Stimulated activated CD8-positive, alpha-beta memory T cell treated with anti-CD3 and anti-CD28 coated beads, Interleukin-15, amount 100 ng/mL, for 24 hours (primary cell): ENCODE data around the gene CFAP43.
A peak's percentile ranks its signal among the peaks of the same experiment; 100 is the strongest.

ENCODE experiments used
- DNase-seq: peaks from one replicate; pipeline ENCODE4 v3.0.0-alpha.2; 2020; ENCODE audit warnings: low read depth

CFAP43 gene

GRCh38 chr10:104231784-104232612 lies at the start of gene CFAP43:
Gene CFAP43 (minus strand): TSS chr10:104232364. CDS start chr10:104232246, 118 bp downstream.
- peak; percentile 98 for DNase-seq

DNA sequence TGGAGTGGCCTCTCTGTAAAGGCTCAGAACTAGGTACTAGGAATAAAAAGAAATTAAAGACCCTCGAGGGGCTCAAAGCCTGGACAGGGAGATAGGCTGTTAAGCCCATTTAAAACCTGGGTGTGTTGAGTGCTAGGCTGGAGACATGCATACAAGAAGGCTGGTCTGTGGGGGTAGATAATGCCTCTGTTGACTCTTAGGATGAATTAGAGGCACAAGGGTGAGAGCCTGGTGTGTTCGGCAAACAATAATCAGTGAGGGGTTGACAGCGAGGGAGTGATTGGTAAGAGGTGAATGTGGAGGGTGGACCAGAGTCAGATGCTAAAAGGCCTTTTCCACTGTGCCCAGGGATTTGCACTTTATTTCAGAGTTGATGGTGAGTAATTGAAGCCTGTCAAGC lies 49.5 kb upstream of the CFAP43 start:
- DNase-seq, result no peak

DNA sequence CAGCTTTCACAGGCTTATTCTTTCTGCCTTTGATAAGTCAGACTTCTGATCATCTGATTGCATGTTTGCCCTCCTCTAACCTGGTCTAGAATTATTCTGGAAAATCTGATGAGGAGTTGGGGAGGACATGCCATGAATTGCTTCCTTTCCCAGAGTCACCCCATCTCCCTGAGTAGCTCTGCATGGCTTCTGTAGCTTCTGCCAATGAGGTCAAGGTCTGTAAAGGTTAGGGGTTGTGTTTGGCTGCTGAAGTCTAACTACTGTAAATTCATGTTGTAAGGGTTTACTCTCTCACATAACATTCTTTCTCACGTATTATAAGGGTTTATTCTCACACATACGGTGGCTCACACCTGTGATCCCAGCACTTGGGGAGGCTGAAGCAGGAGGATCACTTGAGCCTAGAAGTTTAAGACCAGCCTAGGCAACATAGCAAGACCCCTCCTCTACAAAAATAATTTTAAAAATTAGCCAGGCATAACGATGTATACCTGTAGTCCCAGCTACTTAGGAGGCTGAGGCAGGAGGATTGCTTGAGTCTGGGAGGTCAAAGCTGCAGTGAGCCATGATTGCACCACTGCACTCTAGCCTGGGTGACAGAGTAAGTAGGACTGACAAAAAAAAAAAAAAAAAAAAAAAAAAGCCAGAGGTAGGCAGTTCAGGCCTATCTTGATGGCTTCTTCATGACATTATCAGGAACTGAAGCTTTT lies 47.5 kb upstream of the CFAP43 start:
- DNase-seq, result no peak

DNA sequence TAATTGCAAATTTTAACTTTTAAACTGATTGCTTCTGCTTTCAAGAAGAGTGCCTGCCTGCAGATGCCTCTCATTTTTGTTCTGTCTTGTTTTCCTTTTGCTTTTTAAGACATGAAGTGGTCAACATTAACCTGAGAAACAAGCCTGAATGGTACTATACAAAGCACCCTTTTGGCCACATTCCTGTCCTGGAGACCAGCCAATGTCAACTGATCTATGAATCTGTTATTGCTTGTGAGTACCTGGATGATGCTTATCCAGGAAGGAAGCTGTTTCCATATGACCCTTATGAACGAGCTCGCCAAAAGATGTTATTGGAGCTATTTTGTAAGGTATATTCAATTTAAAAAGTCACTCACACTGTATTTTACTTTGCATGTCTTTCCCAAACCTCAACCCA lies 45.6 kb upstream of the CFAP43 start:
- DNase-seq, result no peak

DNA sequence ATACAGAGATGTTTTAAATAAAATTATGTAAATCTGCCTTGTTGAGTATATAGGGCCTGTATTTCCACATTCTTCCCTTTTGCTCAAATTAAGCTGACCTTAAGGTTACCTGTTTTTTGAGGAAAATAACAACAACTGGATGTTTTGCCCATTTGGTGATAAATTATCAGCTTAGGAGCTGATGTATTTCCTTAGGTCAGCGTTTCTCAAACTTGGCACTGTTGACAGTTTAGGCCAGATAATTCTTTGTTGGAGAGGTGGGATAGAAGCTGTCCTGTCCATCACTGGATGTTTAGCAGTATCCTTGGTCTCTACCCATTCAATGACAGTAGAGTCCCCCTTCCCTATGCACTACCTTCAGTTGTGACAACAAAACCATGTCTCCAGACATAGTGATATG lies 44.0 kb upstream of the CFAP43 start:
- no peak for DNase-seq

GRCh38 chr10:104274762-104275721 lies 42.9 kb upstream of the CFAP43 start:
- peak; percentile 21 for DNase-seq

DNA sequence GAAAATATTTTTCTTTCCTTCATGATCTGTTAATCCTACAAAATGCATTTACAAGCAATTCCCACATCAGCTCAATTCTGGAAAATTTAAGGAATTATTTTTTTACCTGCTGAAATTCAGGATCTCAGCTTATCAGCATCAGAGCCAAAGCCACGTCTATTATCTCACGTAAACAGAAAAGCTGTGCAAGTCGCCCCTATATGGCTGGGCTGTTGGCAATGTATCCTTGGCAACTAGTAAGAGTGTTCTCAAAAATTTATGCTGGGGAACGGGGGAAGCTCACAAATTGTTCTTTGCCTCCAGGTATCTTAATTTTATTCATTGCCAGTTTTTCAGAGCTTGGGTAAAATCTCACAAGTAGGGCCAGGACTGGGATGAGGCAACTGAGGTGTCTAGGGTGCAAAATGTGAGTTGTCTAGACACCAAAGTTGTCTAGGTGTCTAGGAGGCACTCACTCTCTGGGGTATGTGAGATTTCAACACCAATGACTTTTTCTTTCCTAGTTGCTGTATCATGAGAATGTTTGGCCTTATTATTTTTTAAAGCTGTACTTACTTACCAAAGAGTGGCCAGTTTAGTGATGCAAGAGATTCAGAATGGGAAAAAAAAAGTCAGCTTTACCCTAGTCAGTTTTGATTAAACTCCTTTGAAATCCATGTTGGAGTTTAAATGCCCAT lies 41.9 kb upstream of the CFAP43 start:
- no peak for DNase-seq

DNA sequence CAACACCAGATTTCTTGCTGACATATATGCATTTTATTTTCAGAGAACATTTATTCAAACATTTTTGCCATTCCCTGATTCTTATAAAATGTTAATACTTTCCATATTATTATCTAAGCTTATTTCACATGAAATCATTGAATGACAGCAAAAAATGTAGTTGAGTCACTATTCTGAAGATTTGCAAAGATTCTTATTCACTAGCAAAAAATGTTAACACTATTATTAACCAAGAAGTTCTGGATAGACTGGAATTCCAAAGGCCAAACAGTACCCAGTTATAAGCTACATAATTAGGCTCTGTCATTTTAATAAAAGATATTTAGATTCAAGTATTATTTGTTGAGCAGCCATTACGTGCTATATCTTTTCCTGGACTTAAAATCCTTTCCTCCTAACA lies 41.1 kb upstream of the CFAP43 start:
- no peak for DNase-seq

DNA sequence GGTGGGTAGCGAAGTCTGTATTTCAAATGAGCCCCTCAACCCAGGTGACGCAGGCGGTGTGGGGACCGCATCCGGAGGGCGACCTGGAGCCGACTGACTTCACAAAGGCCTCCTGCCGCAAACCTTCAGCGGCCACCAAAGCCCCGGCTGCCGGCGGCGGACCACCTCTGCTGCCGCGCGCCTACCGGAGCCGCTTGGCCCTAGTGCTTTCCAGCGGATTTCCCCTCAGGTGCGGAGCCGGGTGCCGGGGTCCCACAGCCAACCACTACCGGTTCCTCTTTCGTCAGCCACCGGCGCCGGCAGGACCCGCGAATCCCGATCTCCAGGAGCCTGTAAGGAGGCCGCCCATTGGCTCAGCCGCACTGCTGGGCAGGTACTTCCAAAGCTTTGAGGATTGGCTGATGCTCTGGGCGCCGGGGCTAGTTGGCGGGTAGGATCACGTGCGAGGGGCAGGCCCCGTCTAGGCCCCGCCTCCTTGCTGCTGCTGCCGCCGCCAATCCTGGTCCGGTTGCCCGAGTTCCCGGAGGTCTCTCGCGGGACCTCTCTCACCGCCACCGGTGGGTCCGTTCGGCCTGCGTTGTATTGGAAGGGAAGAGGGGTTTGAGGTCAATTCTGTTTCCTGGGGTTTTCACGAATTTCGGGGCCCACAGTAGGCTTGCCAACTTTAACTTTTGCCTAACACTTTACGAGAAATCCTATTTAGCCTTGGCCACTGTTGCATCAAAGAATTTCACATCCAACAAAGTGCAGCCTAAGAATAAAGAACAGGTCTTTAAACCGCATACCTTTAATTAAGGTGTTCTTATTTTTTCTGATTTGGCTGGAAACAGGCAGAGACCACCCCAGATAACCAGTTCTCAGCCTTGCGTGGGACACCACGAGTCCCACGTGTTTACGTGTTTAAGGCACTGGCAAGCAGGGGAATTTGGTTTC lies 36.8 kb upstream of the CFAP43 start, which contains the start of gene GSTO2:
TSS of gene GSTO2 (plus strand) at position 472 of the 933 bp plus-strand sequence. CDS start 5,732 bp downstream, outside the sequence.
- DNase-seq, result peak; percentile 86

DNA sequence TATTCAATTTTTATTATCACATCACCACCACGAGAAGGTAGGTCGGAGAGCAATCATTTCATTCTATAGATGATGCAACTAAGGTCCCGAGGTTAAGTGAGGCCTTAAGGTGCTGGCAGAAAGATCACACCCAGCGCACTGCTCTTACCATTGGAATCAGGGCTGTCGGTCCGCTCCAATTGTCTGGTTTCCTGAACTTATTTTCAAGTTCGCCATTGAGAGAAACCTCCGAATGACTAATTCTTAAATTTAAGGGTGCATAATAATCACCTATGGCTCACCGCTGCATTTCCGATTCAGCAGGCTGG lies 36.2 kb upstream of the CFAP43 start:
- no peak for DNase-seq

- DNase-seq, result no peak
These were observed 35.7 kb upstream of the CFAP43 start for GRCh38 chr10:104267721-104268404.

DNA sequence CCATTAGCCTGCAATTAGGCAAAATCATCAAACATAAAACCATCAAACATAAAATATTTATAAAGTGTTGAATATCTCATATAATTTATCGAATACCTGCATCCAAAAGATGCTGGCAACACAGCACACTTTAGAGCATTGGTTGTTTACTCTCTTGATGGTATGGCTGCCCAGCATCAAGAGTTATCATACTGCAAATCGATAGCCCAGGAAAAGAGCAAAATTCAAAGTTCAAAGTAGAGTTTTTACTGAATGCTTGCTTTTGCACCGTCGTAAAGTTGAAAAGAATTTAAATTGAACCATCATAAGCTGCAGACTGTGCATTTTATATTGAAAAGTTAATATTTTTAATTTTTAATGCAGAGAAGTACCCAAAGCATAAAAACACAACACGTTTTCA lies 32.6 kb upstream of the CFAP43 start:
- DNase-seq, result no peak

DNA sequence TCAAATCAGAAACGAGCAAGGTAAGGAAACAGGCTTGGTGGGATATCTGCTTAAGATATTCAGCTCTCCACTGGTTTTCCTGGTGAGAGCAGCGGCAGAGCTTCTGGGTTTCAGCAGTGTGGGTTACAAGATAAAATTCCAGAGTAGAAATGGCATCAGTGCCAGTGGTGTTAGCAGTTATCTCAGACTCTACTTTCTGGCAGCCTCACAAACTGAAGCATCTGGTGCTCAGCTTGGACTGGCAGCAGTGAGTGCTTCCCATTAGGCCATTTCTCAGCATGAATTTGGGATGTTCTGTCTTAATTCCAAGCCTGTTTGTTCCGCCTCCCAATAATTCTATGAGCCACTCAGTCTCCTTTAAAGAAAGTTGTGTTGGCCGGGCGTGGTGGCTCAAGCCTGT lies 29.9 kb upstream of the CFAP43 start:
- DNase-seq, result no peak

DNA sequence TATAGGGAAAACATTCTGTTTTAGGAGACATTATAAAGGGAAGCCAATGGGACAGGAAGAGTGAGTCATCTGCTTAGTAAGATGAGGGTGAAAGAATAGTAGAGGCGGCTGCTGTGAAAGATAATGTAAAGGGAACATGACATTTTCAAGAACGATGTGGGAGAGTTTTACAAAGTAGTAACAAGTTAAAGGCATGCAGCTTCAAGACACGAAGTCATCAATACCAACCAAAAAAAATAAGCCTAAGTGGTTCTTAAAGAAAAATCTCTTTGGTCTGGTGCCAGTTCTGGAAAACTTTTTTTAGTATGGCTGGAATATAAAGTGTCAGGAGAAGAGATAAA lies 28.6 kb upstream of the CFAP43 start:
- no peak for DNase-seq

DNA sequence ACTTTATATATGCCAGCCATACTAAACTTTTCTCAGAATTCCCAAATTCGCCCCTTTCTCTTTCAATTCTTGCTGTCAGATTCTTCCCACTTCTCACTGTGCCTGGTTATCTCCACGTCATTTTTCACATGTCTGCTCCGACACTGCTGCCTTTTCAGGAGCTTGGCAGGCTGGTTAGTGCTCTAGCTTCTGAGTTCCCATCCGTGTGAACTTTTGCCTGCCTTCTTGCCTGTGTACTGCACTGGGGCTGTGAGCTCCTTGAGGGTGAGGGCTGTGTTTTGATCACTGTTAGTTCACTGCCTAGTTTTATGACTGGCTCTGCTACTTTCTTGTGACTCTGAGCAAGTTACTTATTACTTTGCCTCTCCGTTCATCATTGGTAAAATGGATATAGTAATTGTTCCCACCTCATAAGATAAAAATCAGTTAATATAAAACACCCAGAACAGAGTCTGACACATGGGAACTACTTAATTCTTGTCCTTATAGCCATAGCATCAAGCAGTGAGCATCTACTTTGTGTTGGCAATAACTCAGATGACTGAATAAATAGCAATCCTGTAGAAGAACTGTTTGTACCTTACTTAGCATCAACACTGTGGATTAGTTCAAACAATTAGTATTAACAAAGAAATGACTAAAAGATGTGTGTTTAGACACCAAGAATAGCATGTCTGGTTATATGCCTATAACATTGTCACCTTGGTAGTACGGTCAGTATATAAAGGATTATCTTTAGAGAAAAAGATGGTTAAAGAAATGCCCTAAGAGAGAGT lies 28.0 kb upstream of the CFAP43 start:
- DNase-seq, result no peak

GRCh38 chr10:104259456-104259855 lies 27.3 kb upstream of the CFAP43 start:
- no peak for DNase-seq

GRCh38 chr10:104258209-104258608 lies 26.0 kb upstream of the CFAP43 start:
- no peak for DNase-seq

DNA sequence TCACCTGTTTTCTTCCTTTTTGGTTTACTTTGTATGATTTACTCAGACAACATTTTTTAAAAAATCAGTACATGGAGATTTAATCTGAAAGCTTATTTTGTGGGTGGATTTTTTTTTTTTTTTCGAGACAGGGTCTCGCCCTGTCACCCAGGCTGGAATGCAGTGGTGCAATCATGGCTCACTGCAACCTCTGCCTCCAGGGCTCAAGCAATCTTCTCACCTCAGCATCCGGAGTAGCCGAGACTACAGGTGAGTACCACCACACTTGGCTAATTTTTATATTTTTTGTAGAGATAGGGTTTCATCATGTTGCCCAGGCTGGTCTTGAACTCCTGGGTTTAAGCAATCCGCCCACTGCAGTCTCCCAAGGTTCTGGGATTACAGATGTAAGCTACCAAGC lies 25.1 kb upstream of the CFAP43 start:
- no peak for DNase-seq

DNA sequence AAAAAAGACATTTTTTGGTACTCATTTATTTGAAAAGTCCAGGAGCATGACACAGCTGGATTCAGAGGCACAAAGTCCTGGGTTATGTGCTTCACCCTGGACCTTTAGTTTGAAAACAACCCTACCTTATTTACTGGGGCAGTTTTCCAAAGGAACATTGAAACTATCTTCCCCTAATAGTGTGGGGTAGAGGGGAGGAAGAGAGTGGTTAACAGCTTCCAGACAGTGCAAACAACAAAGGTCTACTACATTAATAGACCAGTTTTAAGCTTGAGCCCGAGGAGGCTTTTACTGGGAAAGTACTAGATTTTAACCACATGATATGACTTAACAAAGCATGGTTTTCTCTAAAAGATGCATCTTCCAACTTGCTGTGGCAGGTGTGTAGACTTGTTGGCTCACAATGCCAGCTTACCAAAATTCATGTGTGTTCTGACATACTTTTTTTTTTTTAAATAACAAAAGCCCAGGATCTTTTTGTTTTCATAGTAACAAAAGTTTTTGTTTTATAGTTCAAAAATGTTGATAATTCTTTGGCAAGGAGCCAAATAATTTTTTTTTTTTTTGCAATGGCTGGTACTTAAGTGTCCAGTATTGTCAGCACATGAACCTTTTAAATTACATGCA lies 24.3 kb upstream of the CFAP43 start:
- DNase-seq, result no peak
